HG02571 (cell line): ENCODE results near the gene CCDC187.
A peak's percentile ranks its signal among the peaks of the same experiment; 100 is the strongest.

Source experiments
- ATAC-seq: cut with Tn5 transposase; IDR thresholded peaks from one replicate; pipeline ENCODE4 v1.9.1; 2021; ENCODE audit warnings: mild to moderate bottlenecking, moderate library complexity; ENCODE audit not compliant: unreplicated experiment

Gene CCDC187

GRCh38 chr9:136230773-136231172, 73.1 kb downstream of the CCDC187 start:
- no peak for ATAC-seq

- ATAC-seq = no peak
Observed at GRCh38 chr9:136230365-136230764, 73.5 kb downstream of the CCDC187 start.

DNA sequence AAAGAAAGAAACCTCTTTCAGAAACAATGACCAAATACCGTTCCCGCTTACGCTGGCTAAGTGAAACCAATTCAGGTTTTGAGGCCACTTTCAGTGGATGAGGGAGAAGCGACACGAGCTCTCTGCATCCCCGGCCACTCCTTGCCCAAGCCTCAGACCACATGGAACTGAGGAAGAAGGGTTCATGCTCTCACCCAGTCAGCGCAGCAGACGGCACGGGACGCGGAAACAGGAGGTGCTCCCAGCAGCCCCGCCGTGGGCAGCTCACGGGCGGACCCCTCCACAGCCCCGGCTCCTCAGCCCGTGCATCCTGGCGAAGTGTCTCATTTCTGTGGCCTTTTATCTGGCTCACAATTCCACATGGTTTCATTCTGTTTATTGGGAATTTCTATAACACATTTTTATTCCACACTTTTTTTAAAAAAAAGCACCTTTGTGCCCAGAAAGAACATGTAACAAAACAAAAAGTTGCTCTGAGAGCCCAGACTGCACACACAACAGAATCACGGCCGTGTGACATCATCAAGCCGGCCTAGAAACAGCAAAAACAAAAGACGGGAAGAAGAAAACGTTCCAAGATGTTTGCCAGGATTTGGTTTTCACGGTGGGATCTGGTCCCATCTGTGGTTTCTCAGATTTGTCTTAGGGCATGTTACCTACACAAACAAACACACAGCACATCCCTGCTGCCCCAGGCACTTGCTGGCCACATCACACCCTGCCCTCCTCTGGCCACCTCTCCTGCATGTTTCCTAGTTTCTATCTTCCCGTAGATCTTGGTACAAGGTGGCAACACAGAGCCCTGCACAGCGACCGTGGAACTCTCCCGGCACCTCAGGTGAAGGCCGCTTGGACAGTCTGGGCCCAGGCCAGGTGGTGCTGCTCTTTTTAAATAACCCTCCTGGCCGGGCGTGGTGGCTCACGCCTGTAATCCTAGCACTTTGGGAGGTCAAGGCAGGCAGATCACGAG, 74.5 kb downstream of the CCDC187 start:
- ATAC-seq = no peak

GRCh38 chr9:136228107-136228875, 75.6 kb downstream of the CCDC187 start:
- ATAC-seq = no peak

- no peak for ATAC-seq
Observed at GRCh38 chr9:136226680-136227407, 77.0 kb downstream of the CCDC187 start.

GRCh38 chr9:136225748-136226679, 77.9 kb downstream of the CCDC187 start:
- ATAC-seq = peak; percentile 53

DNA sequence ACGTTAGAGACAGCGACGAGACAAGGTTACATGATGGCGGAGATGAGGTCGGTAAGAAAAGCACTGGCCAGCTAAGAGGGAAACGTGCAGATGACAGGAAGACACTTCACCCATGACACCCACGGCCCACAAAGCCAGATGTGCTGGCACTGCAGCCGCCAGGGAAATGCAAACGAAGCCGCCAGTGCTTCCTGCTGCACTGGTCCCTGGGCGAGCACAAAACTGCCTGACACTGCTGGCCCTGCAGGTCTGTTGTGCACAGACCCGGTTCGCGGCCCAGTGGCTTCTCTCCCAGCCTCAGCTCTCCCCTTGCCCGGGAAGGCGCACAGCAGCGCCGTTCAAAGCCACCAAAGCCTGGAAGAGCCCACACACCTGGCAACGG, 78.5 kb downstream of the CCDC187 start:
- peak; percentile 51 for ATAC-seq

- no peak for ATAC-seq
Observed at GRCh38 chr9:136223871-136224640, 79.8 kb downstream of the CCDC187 start.

- no peak for ATAC-seq
Observed at GRCh38 chr9:136222906-136223285, 81.0 kb downstream of the CCDC187 start.

DNA sequence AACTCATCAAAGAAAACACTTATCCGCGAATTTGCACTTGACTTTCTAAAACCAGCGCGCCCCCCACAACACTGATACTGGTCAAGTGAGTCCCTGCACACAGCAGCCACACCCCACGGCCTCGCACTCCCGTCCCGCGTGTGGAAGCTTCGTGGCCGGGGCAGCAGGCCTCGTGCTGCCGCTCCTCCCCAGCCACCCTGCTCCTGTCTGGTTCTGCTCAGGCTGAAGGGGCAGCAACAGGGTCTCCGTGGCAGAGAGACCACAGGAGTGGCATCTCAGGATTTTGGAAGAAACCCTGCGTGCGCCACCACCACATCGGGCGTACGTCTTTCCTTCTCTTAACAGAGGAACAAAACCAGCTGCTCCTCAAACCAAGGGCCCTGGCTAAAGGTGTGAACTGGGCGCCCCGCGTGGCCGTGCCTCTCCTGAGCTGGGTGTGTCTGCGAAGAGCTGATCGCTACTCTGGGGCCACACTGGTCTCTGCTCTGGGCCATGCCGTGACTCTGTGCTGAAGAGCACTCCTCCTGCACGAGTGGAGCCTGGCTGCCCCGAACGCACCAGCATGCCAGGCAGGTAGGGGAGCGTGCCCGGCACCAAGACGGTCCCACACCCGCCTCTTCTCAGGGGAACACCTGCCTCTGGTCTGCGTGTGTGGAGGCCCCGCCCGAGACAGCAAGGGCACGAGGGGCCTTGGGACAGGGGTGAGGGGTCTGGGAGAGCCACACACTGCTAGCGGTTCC, 81.6 kb downstream of the CCDC187 start:
- ATAC-seq = no peak

DNA sequence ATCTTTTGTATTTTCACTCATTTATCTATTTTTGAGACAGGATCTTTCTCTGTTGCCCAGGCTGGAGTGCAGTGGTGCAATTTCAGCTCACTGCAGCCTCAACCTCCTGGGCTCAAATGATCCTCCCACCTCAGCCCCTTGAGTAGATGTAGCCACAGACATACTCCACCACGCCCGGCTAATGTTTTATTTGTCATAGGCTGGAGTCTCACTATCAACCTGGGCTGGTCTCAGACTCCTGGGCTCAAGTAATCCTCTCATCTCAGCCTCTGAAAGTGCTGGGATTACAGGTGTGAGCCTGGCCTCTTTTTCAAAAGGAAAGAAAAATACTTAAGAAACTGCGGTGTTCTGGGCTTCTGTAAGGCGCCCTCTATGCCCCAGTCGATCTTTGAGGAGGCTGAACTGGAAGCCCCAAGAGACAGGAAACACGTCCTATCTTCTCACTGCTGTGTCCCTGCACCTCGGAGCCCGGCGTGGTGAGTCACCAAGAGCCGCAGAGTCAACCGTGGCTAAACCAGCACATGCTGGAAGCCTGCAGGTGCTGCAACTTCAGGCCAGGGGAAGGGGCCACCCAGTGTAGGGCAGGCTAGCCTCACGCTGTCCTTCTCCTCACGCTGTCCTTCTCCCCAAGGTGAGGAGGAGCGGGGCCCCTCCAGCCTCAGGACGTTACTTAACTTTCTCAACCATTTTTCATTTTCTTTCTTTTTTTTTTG, 83.7 kb downstream of the CCDC187 start:
- ATAC-seq = no peak

GRCh38 chr9:136219276-136219675, 84.6 kb downstream of the CCDC187 start:
- ATAC-seq = no peak

DNA sequence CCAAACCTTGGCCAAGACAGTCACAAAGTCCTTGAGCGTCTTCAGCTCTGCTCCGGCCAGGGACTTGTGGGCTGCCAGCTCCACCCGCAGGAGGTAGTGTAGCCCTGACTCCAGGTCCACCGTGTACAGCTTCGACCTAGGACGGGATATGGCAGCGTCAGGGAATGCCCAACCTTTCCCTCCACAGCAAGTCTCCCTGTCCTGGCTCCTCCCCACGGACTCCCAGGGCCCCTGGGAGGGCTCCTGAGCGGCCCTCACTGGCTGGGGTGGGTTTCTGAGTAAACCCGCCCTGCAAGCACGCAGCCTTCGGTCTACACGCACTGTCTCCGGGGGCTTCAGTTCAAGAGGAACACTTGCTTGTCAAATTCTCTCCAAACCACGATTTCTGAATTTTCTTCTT, 85.2 kb downstream of the CCDC187 start:
- no peak for ATAC-seq

- ATAC-seq = no peak
Observed at GRCh38 chr9:136218271-136218670, 85.6 kb downstream of the CCDC187 start.

GRCh38 chr9:136216541-136217244, 87.2 kb downstream of the CCDC187 start:
- ATAC-seq = no peak

GRCh38 chr9:136213733-136214132, 90.2 kb downstream of the CCDC187 start:
- ATAC-seq = no peak

DNA sequence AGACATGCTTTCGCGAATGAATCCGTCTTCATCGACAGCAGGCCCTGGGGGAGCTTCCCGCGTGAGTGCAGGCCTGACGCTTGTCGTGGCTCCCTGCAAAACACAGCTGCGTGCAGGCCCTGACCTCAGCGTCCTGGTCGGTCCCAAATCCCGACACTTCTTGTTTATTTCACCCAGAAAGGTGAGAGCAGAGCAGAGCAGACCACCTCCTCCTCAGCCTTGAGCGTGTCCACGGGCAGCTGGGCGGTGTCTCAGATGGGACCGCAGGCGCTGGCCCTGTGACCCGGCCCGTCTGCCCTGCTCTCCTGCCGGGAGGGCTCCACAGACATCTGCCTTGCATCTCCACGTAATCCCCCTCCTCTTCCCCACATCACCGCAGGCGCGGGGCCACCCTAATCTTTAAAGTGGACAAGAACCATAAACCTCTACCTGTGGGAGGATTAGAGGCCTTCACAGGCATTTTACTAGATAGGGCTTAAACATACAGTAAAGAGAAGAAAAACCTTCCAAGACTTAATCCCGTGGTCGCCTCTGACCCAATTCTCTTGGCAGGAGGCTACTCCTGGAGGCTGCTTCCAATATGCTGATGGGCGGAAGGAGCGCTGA, 91.4 kb downstream of the CCDC187 start:
- ATAC-seq = no peak
